Medulla oblongata (tissue), 1 donor: Measurements from ENCODE around the gene PTPRT.

Experiments used
- DNase-seq: peaks from one replicate; pipeline ENCODE4 v3.0.0-alpha.2; 2015; ENCODE audit errors: extremely low spot score

The PTPRT gene

DNA sequence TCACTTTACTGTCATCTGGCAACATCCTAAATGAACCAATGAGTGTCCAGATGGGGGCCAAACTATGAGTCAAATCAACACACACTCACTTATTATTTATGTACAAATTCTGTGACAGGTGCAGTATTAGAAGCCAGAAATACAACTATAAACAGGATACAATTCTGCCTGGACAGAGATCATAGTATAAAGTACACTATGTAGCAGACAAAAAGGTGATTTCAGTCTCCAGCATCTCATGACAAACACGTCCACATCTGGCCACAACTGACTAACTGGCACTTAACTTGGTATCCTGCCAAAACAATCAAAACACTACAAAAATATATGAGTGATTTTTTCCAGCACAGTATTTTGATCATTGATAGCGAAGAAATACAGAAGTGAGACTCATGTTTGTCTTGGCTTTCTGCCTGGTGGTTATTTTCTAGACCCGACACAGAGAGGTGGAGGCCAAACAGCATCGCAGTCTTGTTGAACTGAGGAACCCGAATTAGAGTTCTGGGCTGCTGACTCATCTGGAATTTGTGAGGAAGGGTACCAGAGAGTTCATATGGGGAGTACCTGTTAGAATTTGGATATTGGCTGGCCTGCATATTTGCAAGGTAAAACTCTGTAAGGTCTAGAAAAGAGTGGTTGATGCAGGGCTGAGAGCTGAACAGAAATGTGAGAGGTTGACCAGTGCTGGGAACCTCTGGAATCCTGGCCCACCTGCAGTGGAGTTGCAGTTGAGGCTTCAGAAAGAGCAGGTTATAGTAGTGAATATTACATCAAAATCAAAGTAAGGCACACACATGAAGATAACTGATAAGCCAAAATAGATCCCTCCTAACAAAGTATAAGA lies 475.2 kb downstream of the PTPRT start:
- DNase-seq = peak; percentile 22

DNA sequence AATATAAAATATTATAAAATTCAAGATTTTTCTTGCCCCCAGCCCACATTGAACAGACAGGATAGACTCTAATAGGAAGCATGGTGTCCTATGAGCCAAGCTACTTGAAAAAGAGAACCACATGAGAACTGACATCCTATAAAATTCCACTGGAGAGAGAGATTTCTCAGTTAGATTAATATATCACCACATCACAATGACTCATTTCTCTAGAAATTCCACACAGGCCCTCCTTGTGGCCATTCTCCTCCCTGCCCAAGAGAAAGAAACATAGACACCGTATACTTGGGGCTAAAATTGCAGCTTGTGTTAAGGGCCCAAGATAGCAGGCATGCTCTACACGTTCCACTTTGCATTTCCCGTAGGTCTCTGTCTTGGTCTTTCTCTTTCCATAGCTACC lies 481.4 kb downstream of the PTPRT start:
- DNase-seq = no peak

DNA sequence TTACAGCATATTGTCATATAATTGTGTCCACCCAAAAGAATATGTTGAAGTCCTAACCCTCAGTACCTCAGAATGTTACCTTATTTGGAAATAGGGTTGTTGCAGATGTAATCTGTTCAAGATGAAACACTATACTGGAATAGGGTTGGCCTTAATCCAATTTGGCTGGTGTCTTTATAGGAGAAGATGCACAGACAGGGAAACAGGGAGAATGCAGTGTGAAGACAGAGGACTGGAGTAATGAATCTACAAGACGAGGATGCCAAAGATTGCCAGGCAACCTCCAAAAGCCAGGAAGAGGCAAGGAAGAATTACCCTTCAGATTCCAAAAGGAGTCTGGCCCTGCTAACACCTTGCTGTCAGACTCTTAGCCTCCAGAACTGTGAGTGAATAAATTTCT lies 482.9 kb downstream of the PTPRT start:
- DNase-seq = no peak

DNA sequence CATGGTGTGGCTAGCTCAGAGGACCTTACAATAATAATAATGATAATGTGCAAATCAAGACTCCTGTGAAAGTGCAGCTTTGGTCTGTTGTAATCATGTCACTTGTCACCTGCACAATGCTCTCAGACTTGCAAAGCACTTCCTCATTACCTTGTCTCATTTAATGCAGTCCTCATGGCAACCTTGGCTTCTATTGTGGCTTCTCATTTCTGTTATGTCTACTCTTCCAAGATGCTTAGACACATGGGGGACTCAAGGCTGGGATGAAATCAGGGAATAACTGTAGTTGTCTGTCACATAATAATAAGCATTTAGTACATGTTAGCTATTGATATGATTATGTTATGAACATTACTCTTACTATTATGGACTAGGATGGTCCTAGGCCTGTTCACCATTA lies 484.2 kb downstream of the PTPRT start:
- no peak for DNase-seq

GRCh38 chr20:42703744-42704143 lies 486.0 kb downstream of the PTPRT start:
- DNase-seq = no peak

DNA sequence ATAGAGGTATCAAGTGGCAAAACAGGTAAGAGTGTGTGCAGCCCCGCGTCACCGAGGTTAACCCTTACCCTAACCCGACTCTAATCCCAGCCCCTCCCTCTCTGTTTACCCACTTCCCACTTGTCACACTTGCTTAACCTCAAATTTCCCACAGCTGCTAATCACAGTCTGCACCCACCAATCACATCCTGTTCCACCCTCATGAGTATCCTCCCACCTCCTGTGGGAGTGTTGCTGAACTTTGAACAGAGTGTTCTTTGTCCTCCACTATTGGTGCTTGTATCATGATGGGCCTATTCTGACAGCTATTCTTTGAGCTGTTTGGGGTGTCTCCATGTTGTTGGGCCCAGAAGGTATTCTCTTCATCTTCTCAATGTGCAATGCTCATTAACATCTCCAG lies 487.8 kb downstream of the PTPRT start:
- DNase-seq = peak; percentile 19

- no peak for DNase-seq
Observed at GRCh38 chr20:42700372-42700771, 489.3 kb downstream of the PTPRT start.

- no peak for DNase-seq
Observed at GRCh38 chr20:42697962-42698361, 491.7 kb downstream of the PTPRT start.

GRCh38 chr20:42690842-42691437 lies 498.8 kb downstream of the PTPRT start:
- no peak for DNase-seq

- DNase-seq = no peak
Observed at GRCh38 chr20:42688576-42688975, 501.1 kb downstream of the PTPRT start.

DNA sequence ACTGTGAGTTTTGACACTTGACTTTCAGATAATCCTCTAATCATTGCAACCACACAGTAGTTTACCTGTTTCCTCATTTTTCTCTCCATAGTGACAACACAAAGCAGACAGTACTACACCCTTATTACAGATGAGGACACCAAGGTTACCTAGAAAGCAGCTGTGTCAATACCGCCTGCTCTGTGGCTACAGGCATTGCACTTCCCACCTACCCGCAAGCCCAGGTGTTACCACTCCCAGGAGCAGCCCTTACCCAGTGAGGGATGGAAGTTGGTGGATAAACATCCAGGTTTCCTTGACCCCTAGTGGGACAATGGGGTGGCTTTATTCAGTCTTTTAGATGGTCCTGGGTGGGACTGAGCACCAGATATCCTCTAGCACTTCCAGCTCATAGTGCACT lies 503.6 kb downstream of the PTPRT start:
- no peak for DNase-seq

- DNase-seq = no peak
Observed at GRCh38 chr20:42678895-42679294, 510.8 kb downstream of the PTPRT start.

GRCh38 chr20:42656130-42656529 lies 533.6 kb downstream of the PTPRT start:
- no peak for DNase-seq

DNA sequence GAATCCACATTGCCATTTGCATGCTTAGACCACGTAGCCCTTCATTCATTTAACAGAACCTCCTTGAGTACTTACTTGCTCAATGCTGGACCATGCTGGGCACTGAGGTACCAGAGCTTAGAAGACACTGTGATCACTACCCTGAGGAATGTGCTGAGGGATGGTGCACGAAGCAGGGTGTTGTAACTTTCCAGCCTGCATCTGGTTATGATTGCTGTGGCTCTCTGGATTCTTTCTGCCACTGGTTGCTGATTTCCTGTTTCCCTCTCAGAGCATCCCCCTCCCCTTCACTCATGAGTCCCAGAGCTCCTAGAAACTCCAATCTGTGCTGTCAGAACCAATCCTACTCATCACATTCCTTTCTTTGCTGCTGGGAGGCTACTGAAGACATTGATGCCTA lies 537.4 kb downstream of the PTPRT start:
- no peak for DNase-seq

- DNase-seq = no peak
Observed at GRCh38 chr20:42650191-42650746, 539.4 kb downstream of the PTPRT start.

DNA sequence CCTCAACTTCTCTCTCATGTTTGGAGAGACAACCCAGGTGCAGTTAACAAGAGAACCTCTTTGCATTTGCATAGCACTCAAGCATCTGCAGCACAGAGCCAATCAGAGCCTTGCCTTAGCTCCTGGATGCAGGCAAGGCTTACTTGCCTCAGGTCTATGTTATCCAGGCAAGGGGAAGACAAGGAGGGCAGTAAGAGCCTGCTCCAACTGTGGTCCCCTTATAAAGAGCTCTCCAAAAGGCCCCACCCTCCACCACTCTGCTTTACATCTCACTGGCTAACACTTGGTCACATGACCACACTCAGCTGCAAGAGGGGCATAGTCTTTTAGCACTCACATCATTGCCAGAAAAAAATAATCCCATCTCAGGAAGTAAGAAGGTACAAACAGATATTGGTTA lies 540.0 kb downstream of the PTPRT start:
- no peak for DNase-seq

DNA sequence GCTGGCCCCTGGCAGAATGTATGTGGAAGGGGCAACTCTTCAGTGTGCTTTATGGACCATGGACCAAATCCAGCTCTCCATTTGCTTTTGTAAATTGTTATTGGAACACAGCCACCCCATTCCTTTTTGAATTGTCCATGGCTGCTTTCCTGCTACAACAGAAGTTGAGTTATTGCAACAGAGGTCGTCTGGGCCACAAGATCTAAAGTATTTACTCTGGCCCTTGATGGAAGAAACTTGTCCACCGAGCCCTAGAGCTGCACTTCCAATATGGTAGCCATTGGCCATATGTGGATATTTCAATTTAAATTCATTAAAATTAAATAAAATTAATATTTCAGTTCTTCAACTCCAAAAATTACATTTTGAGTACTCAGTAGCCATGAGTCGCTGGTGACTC lies 543.5 kb downstream of the PTPRT start:
- DNase-seq = no peak

GRCh38 chr20:42641886-42642285 lies 547.8 kb downstream of the PTPRT start:
- no peak for DNase-seq

DNA sequence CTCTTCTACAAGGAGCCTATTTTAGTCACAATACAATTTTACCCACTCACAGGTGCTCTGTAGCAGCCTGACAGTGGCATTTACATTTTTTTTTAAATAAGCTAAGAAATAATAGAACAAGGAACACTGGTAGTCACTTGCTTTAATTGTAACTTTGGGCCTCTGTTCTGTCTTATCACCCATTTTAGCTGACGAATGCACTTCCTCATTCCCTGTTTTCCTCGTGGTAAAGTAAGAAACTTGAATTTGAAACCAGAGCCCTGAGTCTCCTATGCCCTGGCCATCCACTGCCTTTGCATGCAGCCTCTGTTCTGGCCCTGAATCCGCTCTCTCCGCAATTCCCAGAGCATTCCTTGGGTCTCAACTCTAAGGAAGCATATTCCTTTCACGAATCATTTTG lies 550.6 kb downstream of the PTPRT start:
- no peak for DNase-seq

GRCh38 chr20:42635699-42636411 lies 553.9 kb downstream of the PTPRT start:
- no peak for DNase-seq

DNA sequence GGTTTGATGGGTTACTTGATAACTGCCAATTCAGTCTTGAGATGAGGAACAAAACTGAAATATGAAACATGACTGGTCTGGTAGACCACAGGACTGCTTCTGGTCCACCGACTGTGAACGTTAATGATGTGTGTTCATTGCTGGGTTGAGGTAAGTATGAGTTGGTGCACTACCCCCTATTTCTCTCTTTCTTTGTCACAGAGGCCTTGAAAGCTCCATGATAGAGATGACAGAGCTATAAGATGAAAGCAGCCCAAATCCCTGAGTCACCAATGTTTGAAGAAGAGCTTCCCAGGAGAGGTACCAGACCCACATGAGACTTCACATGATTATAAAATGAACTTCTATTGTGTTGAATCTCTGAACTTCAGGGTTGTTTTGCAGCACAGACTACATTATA lies 555.5 kb downstream of the PTPRT start:
- no peak for DNase-seq

- DNase-seq = no peak
Observed at GRCh38 chr20:42628683-42629082, 561.0 kb downstream of the PTPRT start.

DNA sequence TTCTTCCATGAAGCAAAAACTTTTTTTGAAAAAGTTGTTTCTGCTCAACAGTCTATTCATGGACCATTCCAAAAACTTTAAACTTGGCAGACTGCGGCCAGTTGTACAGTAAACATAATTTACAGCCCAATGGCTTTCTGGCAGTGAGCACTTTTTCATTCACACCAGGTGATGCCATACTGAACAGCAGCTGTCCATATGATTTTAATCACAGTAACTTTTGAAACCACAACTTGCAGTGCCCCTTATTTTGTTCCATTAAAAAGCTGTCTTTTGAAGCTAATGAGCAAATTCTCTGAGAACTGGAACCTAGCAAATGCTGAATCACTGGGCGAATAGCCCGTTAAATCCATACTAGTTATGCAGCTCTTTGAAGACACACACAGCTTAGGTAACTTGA lies 576.6 kb downstream of the PTPRT start:
- DNase-seq = no peak
